GM12878 (cell line): ENCODE measurements around the gene GJB4. TPM values are rescaled to one million over a fixed set of nuclear protein-coding genes. Genes with fewer than 3 reads are reported as not detected.

Source experiments
- ATF7 ChIP-seq: fragments of 450-650 bp; IDR thresholded peaks from 2 replicates; pipeline ENCODE4 v1.6.1; 2016; ENCODE audit warnings: low read depth, mild to moderate bottlenecking
- BHLHE40 ChIP-seq, 2 experiments: fragments of 450-650 bp in 1 of 2; IDR thresholded peaks; 2 replicates each; pipeline ENCODE4 v1.6.1; 2011 to 2017; ENCODE audit warnings: low read depth in 2 of 2, borderline replicate concordance in 1 of 2, improper control_type of control experiment in 1 of 2, low read length in 1 of 2, mild to moderate bottlenecking in 1 of 2
- HDAC6 ChIP-seq: fragments of 200-600 bp; sonication (generic); IDR thresholded peaks from one replicate; pipeline ENCODE4 v1.8.0; 2017; ENCODE audit warnings: antibody characterized with exemption; ENCODE audit not compliant: unreplicated experiment
- NR2F1 ChIP-seq: fragments of 450-650 bp; conservative IDR thresholded peaks from 2 replicates; pipeline ENCODE4 v1.6.1; 2017; ENCODE audit warnings: mild to moderate bottlenecking
- POLR2AphosphoS5 ChIP-seq: IDR thresholded peaks from 2 replicates; pipeline ENCODE4 v1.6.1; 2011; ENCODE audit warnings: mild to moderate bottlenecking, low read length, inconsistent platforms
- RAD21 ChIP-seq: IDR thresholded peaks from 2 replicates; pipeline ENCODE4 v1.6.1; 2011; ENCODE audit warnings: mild to moderate bottlenecking, low read depth, low read length, moderate library complexity; ENCODE audit not compliant: insufficient read depth
- TARDBP ChIP-seq: IDR thresholded peaks from 2 replicates; pipeline ENCODE4 v1.6.1; 2016; ENCODE audit warnings: borderline replicate concordance
- polyA plus RNA-seq, 11 experiments: library from polyadenylated mRNA; depleted of rRNA in 4 of 11; unstranded in 6 of 11; stranded (reverse) in 5 of 11; fragments of >200 nt; fragmentation: Nextera tagmentation in 4 of 11; fragmentation: Illumina TruSeq in 1 of 11; extraction: Ambion mirVana in 4 of 11; extraction: Trizol in 1 of 11; gene quantifications; 1 replicate in 1 of 11; 2 replicates in 10 of 11; pipeline versions ENCODE4 v1.2.1 to v1.2.3, GENCODE V29; 2011 to 2016; ENCODE audit warnings: inconsistent platforms in 2 of 11, missing spikeins in 2 of 11, low read depth in 1 of 11
- total RNA-seq, 4 experiments: library from RNA; depleted of rRNA in 3 of 4; stranded (reverse); fragments of >200 nt in 3 of 4; fragmentation: Illumina TruSeq in 1 of 4; extraction: Trizol in 1 of 4; gene quantifications; 2 replicates each; pipeline versions ENCODE4 v1.2.1 to v1.2.3, GENCODE V29; 2013 to 2021
- TF ChIP-seq, protein P1 (sequence below): fragments of 450-650 bp; formaldehyde crosslinking; IDR thresholded peaks from 2 replicates; pipeline ENCODE4 v1.4.0; 2020; ENCODE audit warnings: mild to moderate bottlenecking, moderate library complexity
- TF ChIP-seq, protein P2 (sequence below): fragments of 150-350 bp; IDR thresholded peaks from 2 replicates; pipeline ENCODE4 v1.6.1; 2016; ENCODE audit warnings: low read depth, low read length
- TF ChIP-seq, protein P3 (sequence below): fragments of 450-650 bp; IDR thresholded peaks from 2 replicates; pipeline ENCODE4 v1.6.1; 2017; ENCODE audit warnings: low read depth, mild to moderate bottlenecking, moderate library complexity
- TF ChIP-seq, protein P4 (sequence below): fragments of 450-650 bp; IDR thresholded peaks from 2 replicates; pipeline ENCODE4 v1.6.1; 2017; ENCODE audit warnings: mild to moderate bottlenecking, moderate library complexity
- TF ChIP-seq, protein P5 (sequence below): fragments of 450-650 bp; IDR thresholded peaks from 2 replicates; pipeline ENCODE4 v1.6.1; 2017; ENCODE audit warnings: mild to moderate bottlenecking

Gene GJB4
- total and polyA plus RNA-seq, 10 of the 15 experiments (the other 5 are each of a cell fraction or from before 2014, with no cell fraction given): not detected

DNA sequence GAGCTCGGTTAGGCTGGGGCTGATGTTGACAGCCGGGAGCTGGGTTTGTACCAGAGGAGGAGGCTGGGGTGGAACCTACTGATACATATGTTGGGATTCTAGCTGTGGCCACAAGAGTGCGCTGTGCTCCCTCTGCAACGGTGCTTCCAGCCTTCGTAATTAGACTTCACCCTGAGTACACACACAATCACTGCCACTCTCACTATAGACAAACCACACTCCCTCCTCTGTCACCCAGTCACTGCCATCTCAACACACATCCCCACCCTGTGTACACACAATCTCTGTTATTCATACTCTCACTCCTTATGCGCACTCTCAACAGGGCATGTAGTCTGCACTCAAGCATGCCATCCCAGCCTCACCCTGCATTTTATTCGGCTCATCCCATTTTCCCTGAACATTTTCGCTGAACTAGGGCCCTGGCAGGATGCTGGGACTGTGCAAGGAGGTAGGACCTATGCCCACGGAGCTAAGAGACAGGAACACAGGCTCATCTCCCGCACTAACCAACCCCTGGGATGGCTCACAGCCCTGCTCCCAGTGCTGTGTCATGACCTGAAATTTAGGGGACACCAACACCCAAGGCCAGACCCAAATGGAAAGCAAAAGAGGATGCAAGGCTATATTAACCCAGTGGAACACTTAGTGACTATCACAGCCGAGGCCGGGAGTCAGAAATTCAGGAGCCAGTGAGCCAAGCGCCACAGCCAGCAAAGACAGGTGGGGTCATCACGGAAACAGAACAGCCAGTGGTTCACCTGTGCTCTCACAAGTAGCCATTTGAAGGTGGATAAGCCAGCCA lies 27.2 kb downstream of the GJB4 start (continued):
- TF ChIP-seq, protein P1, sequence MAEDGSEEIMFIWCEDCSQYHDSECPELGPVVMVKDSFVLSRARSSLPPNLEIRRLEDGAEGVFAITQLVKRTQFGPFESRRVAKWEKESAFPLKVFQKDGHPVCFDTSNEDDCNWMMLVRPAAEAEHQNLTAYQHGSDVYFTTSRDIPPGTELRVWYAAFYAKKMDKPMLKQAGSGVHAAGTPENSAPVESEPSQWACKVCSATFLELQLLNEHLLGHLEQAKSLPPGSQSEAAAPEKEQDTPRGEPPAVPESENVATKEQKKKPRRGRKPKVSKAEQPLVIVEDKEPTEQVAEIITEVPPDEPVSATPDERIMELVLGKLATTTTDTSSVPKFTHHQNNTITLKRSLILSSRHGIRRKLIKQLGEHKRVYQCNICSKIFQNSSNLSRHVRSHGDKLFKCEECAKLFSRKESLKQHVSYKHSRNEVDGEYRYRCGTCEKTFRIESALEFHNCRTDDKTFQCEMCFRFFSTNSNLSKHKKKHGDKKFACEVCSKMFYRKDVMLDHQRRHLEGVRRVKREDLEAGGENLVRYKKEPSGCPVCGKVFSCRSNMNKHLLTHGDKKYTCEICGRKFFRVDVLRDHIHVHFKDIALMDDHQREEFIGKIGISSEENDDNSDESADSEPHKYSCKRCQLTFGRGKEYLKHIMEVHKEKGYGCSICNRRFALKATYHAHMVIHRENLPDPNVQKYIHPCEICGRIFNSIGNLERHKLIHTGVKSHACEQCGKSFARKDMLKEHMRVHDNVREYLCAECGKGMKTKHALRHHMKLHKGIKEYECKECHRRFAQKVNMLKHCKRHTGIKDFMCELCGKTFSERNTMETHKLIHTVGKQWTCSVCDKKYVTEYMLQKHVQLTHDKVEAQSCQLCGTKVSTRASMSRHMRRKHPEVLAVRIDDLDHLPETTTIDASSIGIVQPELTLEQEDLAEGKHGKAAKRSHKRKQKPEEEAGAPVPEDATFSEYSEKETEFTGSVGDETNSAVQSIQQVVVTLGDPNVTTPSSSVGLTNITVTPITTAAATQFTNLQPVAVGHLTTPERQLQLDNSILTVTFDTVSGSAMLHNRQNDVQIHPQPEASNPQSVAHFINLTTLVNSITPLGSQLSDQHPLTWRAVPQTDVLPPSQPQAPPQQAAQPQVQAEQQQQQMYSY (CRISPR knock-in tag): no peak
- TF ChIP-seq, protein P2, sequence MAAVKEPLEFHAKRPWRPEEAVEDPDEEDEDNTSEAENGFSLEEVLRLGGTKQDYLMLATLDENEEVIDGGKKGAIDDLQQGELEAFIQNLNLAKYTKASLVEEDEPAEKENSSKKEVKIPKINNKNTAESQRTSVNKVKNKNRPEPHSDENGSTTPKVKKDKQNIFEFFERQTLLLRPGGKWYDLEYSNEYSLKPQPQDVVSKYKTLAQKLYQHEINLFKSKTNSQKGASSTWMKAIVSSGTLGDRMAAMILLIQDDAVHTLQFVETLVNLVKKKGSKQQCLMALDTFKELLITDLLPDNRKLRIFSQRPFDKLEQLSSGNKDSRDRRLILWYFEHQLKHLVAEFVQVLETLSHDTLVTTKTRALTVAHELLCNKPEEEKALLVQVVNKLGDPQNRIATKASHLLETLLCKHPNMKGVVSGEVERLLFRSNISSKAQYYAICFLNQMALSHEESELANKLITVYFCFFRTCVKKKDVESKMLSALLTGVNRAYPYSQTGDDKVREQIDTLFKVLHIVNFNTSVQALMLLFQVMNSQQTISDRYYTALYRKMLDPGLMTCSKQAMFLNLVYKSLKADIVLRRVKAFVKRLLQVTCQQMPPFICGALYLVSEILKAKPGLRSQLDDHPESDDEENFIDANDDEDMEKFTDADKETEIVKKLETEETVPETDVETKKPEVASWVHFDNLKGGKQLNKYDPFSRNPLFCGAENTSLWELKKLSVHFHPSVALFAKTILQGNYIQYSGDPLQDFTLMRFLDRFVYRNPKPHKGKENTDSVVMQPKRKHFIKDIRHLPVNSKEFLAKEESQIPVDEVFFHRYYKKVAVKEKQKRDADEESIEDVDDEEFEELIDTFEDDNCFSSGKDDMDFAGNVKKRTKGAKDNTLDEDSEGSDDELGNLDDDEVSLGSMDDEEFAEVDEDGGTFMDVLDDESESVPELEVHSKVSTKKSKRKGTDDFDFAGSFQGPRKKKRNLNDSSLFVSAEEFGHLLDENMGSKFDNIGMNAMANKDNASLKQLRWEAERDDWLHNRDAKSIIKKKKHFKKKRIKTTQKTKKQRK: no peak
- TF ChIP-seq BHLHE40 (IDR thresholded peaks at IDR 0.05; ENCODE audit: borderline replicate concordance in 1 of 2, low read depth in 2 of 2, low read length in 1 of 2) (no peak), ATF7 (no peak), RAD21 (peak; percentile 71), HDAC6 (no peak), TARDBP (no peak; the same call in 1 of the 2 replicates), POLR2AphosphoS5 (no peak), NR2F1 (no peak)
- TF ChIP-seq, protein P3, sequence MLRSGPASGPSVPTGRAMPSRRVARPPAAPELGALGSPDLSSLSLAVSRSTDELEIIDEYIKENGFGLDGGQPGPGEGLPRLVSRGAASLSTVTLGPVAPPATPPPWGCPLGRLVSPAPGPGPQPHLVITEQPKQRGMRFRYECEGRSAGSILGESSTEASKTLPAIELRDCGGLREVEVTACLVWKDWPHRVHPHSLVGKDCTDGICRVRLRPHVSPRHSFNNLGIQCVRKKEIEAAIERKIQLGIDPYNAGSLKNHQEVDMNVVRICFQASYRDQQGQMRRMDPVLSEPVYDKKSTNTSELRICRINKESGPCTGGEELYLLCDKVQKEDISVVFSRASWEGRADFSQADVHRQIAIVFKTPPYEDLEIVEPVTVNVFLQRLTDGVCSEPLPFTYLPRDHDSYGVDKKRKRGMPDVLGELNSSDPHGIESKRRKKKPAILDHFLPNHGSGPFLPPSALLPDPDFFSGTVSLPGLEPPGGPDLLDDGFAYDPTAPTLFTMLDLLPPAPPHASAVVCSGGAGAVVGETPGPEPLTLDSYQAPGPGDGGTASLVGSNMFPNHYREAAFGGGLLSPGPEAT: no peak
- TF ChIP-seq, protein P4, sequence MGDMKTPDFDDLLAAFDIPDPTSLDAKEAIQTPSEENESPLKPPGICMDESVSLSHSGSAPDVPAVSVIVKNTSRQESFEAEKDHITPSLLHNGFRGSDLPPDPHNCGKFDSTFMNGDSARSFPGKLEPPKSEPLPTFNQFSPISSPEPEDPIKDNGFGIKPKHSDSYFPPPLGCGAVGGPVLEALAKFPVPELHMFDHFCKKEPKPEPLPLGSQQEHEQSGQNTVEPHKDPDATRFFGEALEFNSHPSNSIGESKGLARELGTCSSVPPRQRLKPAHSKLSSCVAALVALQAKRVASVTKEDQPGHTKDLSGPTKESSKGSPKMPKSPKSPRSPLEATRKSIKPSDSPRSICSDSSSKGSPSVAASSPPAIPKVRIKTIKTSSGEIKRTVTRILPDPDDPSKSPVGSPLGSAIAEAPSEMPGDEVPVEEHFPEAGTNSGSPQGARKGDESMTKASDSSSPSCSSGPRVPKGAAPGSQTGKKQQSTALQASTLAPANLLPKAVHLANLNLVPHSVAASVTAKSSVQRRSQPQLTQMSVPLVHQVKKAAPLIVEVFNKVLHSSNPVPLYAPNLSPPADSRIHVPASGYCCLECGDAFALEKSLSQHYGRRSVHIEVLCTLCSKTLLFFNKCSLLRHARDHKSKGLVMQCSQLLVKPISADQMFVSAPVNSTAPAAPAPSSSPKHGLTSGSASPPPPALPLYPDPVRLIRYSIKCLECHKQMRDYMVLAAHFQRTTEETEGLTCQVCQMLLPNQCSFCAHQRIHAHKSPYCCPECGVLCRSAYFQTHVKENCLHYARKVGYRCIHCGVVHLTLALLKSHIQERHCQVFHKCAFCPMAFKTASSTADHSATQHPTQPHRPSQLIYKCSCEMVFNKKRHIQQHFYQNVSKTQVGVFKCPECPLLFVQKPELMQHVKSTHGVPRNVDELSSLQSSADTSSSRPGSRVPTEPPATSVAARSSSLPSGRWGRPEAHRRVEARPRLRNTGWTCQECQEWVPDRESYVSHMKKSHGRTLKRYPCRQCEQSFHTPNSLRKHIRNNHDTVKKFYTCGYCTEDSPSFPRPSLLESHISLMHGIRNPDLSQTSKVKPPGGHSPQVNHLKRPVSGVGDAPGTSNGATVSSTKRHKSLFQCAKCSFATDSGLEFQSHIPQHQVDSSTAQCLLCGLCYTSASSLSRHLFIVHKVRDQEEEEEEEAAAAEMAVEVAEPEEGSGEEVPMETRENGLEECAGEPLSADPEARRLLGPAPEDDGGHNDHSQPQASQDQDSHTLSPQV: no peak
- TF ChIP-seq, protein P5, sequence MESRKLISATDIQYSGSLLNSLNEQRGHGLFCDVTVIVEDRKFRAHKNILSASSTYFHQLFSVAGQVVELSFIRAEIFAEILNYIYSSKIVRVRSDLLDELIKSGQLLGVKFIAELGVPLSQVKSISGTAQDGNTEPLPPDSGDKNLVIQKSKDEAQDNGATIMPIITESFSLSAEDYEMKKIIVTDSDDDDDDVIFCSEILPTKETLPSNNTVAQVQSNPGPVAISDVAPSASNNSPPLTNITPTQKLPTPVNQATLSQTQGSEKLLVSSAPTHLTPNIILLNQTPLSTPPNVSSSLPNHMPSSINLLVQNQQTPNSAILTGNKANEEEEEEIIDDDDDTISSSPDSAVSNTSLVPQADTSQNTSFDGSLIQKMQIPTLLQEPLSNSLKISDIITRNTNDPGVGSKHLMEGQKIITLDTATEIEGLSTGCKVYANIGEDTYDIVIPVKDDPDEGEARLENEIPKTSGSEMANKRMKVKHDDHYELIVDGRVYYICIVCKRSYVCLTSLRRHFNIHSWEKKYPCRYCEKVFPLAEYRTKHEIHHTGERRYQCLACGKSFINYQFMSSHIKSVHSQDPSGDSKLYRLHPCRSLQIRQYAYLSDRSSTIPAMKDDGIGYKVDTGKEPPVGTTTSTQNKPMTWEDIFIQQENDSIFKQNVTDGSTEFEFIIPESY: no peak
